IPS-11a (cell line): ENCODE measurements around the gene CHSY1.
"Not testable (repeated sequence)": the region's sequence is repeated elsewhere in the genome, so short reads cannot be mapped to it uniquely, and the experiment has no call there.

Source experiments
- H3K4me3 ChIP-seq: one replicate; pipeline ENCODE4 v1.5.1; 2013; ENCODE audit warnings: low read depth, low read length, control low read depth

Gene CHSY1

GRCh38 chr15:101138086-101138660 is 113.7 kb downstream of the CHSY1 start:
- no peak overlapping the region for H3K4me3 ChIP-seq

- H3K4me3 ChIP-seq = no peak overlapping the region
These were observed 114.4 kb downstream of the CHSY1 start for GRCh38 chr15:101137312-101137940.

DNA sequence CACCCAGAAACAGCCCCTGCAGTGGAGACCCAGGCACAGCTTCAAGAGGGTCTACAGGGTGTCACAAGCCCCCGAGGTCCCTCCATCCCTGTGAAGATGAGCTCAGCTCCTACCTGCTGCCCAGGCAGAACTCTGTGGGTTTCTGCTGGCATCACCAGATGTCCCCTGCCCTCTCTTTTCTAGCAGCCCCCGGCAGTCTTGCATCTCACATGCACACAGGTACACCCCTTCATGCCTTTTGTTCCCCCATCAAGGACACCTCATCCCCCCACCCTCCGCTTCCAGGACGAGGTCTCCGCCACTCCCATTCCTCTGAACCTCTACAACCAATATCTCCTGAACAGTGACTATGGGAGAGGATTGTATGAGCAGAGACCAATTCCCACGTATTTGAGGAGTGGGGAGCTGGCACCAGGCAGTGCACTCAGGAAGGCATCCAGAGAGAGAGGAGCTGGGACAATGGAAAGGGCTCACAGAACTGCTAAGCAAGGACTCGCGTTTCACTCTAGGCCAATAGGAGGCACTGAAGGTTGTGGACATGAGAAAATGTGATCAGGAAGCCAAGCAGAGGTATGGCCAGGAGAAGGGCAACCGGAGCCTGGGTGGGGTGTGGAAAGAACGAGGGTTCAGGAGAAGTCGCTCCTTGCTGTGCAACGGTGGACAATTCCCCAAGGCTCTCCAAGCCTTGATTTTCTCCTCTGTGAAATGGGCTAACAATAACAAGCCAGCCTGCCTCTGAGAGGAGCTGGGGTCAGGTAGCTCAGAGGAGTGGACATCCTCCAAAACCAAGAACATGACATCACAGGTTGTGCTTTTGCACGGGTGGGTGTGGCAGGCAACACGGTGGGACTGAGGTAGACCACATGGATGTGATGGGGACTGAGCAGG is 115.2 kb downstream of the CHSY1 start:
- no peak overlapping the region for H3K4me3 ChIP-seq

- H3K4me3 ChIP-seq = no peak overlapping the region
These were observed 116.2 kb downstream of the CHSY1 start for GRCh38 chr15:101135532-101136166.

GRCh38 chr15:101134780-101135179 is 117.1 kb downstream of the CHSY1 start:
- H3K4me3 ChIP-seq = no peak overlapping the region

DNA sequence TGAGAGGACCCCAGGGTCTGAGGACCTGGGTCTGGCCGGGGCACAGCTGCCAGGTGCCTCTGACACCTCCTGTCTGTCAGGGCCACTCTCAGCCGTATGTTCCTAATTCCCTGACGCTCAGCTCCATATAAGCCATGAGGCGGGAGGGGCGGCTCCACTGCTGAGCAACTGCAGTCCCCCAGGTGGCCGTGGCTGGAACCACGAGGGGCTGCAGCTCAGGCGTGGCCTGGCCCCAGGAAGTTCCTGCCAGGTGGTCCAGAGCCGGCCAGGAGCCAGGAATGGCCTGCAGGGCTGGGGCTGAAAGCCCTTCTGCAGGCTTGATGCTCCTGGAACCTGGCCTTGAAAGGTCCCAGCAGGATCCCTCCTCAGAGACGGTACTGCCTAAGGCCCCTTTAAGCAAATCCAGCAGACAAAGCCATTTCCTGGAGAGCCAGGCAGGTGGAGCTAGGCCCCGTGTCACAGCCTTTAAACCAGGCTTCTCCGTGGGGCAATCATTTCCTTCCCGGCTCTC is 118.0 kb downstream of the CHSY1 start:
- H3K4me3 ChIP-seq = no peak overlapping the region

DNA sequence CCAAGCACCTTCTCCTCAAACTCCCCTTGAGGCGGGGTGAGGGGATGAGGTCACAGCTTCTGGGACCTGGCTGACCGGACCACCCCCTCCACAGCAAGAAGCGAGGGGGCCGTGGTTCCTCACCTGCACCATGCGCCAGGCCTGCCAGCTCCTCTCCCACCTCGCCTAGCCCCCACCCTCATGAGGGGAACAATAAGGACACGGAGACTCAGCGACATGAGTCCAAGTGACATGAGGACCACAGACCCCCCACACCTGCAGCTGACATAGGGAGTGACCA is 118.7 kb downstream of the CHSY1 start:
- H3K4me3 ChIP-seq = no peak overlapping the region

GRCh38 chr15:101132390-101133180 is 119.3 kb downstream of the CHSY1 start:
- H3K4me3 ChIP-seq = no peak overlapping the region

- H3K4me3 ChIP-seq = no peak overlapping the region
These were observed 120.1 kb downstream of the CHSY1 start for GRCh38 chr15:101131489-101132389.

GRCh38 chr15:101129851-101130380 is 121.9 kb downstream of the CHSY1 start:
- H3K4me3 ChIP-seq = no peak overlapping the region

DNA sequence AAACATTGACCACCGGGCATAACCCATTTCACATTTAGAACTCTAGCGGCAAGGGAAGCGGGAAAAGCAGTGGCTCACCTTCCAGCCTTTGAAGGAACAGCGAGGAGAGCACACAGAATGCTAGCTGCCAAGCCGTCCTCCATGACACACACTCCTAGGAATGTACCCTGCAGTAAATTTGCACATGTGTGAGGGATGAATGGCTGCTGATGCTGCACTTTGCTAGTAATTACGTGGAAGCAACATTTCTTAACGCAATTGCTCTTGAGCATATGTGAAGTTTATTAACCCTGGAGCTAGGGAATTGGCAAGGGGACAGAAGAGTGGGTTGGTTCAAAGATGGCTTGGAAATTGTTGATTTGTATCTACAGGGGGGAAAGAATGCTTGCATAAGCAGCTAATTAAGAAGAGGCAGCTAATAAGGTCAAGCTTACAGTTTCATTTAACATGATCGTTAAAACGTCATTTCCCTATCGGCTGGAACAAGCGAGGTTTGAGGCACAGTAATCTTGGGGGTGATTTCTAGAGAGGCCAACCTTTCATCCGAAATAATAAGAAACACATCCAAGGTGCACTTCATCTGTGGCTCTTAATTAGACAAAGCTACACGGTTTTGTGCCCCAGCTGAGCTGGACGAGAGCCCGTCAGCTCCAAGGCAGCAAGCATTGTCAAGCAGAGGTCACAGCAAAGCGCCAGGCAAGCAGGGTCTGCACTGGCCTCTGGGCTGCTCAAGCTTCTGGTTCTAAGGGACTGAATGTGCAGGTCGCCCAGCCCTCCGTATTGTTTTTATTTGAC is 123.4 kb downstream of the CHSY1 start:
- no peak overlapping the region for H3K4me3 ChIP-seq

GRCh38 chr15:101127506-101128076 is 124.3 kb downstream of the CHSY1 start:
- H3K4me3 ChIP-seq = no peak overlapping the region

DNA sequence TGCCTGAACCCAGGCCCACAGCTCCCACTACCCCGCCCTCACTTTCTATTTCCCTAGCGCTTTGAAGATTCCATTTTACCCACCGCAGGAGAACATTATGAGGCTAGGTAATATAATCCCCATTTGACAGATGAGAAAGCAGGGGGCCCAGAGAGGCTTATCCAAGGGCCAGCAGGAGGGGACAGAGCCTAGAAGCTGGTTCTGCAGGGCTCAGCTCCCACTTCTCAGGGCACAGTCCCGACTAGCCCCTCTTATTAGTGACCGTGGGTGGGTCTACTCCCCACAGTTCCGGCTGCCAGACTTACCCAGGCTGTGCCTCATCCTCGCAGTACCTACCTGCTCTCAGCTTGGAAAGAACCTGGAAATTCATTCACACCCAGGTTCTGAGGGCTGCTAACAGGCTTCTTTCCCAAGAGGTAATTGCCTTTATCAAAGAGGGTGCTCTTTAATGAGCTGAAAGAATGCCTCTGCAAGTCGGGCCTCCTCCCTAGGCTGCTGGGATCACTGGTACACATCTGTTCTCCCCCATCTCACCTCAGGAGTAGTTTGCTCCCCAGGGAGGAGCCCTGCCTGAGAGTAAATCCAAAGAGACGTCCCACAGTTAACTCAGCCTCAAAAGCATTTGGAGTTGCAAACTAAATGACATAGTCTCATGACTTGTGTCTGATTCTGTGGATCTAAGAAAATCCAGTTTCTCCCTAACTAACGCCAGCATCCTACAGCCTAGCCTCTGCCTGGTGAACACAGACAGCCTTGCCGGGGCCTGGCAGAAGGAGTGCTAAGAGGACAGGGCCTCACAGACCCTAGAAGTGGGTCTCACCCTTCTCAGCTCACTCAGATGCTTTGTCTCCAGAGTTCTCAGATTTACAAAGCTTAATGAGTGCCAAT is 125.0 kb downstream of the CHSY1 start:
- no peak overlapping the region for H3K4me3 ChIP-seq

GRCh38 chr15:101125881-101126428 is 125.9 kb downstream of the CHSY1 start:
- H3K4me3 ChIP-seq = not testable (repeated sequence)
